HEK293 (cell line): ENCODE data around the gene TNFRSF4.

Experiments used
- GLI4 ChIP-seq: fragments of 450-650 bp; formaldehyde crosslinking; IDR thresholded peaks from 2 replicates; pipeline ENCODE4 v1.5.1; 2016; ENCODE audit warnings: missing biosample characterization, missing genetic modification characterization
- MZF1 ChIP-seq: fragments of 450-650 bp; formaldehyde crosslinking; IDR thresholded peaks from 2 replicates; pipeline ENCODE4 v1.5.1; 2017; ENCODE audit warnings: missing biosample characterization, missing genetic modification characterization, borderline replicate concordance
- TRIM28 ChIP-seq: IDR thresholded peaks from 2 replicates; pipeline ENCODE4 v1.6.1; 2011; ENCODE audit warnings: low read length, control low read depth, borderline replicate concordance
- ZBTB20 ChIP-seq: fragments of 450-650 bp; formaldehyde crosslinking; IDR thresholded peaks from 2 replicates; pipeline ENCODE4 v1.5.1; 2016; ENCODE audit warnings: missing biosample characterization, missing genetic modification characterization
- ZFP41 ChIP-seq: fragments of 450-650 bp; formaldehyde crosslinking; IDR thresholded peaks from 2 replicates; pipeline ENCODE4 v1.5.1; 2016; ENCODE audit warnings: missing biosample characterization, missing genetic modification characterization, borderline replicate concordance
- ZNF138 ChIP-seq: fragments of 450-650 bp; formaldehyde crosslinking; IDR thresholded peaks from 2 replicates; pipeline ENCODE4 v1.5.1; 2016; ENCODE audit warnings: missing biosample characterization, missing genetic modification characterization, borderline replicate concordance
- ZNF404 ChIP-seq: fragments of 450-650 bp; formaldehyde crosslinking; IDR thresholded peaks from 2 replicates; pipeline ENCODE4 v1.5.1; 2017; ENCODE audit warnings: missing biosample characterization, missing genetic modification characterization
- ZNF423 ChIP-seq: fragments of 450-650 bp; formaldehyde crosslinking; IDR thresholded peaks from 2 replicates; pipeline ENCODE4 v1.5.1; 2016; ENCODE audit warnings: missing biosample characterization, missing genetic modification characterization
- ZNF654 ChIP-seq: fragments of 450-650 bp; formaldehyde crosslinking; IDR thresholded peaks from 2 replicates; pipeline ENCODE4 v1.5.1; 2016; ENCODE audit warnings: low read depth, missing biosample characterization, missing genetic modification characterization
- TF ChIP-seq, protein P1 (sequence below): fragments of 450-650 bp; formaldehyde crosslinking; IDR thresholded peaks from 2 replicates; pipeline ENCODE4 v1.5.1; 2016; ENCODE audit warnings: missing biosample characterization, missing genetic modification characterization
- TF ChIP-seq, protein P2 (sequence below): fragments of 450-650 bp; formaldehyde crosslinking; IDR thresholded peaks from 2 replicates; pipeline ENCODE4 v1.5.1; 2016; ENCODE audit warnings: missing biosample characterization, missing genetic modification characterization, low read depth

DNA sequence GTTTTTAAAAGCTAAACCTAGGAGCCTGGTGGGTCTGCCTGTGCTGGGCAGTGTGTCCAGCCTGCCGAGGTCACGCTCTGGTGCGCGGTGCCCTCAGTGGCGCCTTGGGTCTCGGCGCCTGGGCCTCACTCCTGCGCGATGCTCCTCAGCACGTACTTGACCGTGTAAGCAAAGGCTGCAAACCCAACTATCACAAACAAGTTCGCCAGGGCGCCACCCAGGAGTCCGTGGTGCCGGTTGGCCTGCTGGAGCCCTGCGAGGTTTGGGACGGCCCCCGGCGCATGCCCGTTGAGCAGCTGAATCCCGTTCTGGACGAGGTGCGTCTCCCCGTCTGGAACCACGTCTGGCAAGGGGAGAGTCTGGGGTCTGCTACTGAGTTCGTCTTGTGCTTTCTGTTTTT, 41.1 kb upstream of the TNFRSF4 start:
- no peak for TF ChIP-seq ZNF138
- no peak for TF ChIP-seq ZFP41
- TF ChIP-seq, protein P1, sequence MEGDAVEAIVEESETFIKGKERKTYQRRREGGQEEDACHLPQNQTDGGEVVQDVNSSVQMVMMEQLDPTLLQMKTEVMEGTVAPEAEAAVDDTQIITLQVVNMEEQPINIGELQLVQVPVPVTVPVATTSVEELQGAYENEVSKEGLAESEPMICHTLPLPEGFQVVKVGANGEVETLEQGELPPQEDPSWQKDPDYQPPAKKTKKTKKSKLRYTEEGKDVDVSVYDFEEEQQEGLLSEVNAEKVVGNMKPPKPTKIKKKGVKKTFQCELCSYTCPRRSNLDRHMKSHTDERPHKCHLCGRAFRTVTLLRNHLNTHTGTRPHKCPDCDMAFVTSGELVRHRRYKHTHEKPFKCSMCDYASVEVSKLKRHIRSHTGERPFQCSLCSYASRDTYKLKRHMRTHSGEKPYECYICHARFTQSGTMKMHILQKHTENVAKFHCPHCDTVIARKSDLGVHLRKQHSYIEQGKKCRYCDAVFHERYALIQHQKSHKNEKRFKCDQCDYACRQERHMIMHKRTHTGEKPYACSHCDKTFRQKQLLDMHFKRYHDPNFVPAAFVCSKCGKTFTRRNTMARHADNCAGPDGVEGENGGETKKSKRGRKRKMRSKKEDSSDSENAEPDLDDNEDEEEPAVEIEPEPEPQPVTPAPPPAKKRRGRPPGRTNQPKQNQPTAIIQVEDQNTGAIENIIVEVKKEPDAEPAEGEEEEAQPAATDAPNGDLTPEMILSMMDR (tag by site-specific recombination), result no peak
- TF ChIP-seq ZNF404 (tag by site-specific recombination), result no peak
- TF ChIP-seq ZNF654 (tag by site-specific recombination), result no peak
- TF ChIP-seq, protein P2, sequence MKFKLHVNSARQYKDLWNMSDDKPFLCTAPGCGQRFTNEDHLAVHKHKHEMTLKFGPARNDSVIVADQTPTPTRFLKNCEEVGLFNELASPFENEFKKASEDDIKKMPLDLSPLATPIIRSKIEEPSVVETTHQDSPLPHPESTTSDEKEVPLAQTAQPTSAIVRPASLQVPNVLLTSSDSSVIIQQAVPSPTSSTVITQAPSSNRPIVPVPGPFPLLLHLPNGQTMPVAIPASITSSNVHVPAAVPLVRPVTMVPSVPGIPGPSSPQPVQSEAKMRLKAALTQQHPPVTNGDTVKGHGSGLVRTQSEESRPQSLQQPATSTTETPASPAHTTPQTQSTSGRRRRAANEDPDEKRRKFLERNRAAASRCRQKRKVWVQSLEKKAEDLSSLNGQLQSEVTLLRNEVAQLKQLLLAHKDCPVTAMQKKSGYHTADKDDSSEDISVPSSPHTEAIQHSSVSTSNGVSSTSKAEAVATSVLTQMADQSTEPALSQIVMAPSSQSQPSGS (tag by site-specific recombination), result no peak
- no peak for TF ChIP-seq ZNF423 (tag by site-specific recombination)
- no peak for TF ChIP-seq GLI4
- no peak for TF ChIP-seq ZBTB20 (tag by site-specific recombination)
- TF ChIP-seq TRIM28, result no peak
- TF ChIP-seq MZF1 (tag by site-specific recombination), result no peak
